AG09319 (cell line): ENCODE results near the gene CDCA7L.
"Not testable (repeated sequence)": the region's sequence is repeated elsewhere in the genome, so short reads cannot be mapped to it uniquely, and the experiment has no call there.

Source experiments
- DNase-seq: peaks from one replicate; pipeline ENCODE4 v3.0.0-alpha.2; 2010; ENCODE audit warnings: low read depth; ENCODE audit errors: extremely low read depth
- CTCF ChIP-seq: IDR thresholded peaks from 2 replicates; pipeline ENCODE4 v1.5.1; 2011; ENCODE audit warnings: low read depth, mild to moderate bottlenecking, inconsistent platforms, low read length, moderate library complexity

The CDCA7L gene

GRCh38 chr7:21891291-21891690 is 54.4 kb downstream of the CDCA7L start:
- DNase-seq, result no peak
- TF ChIP-seq CTCF, result no peak

GRCh38 chr7:21887779-21888178 is 57.9 kb downstream of the CDCA7L start:
- no peak for TF ChIP-seq CTCF

GRCh38 chr7:21887353-21887752 is 58.3 kb downstream of the CDCA7L start:
- no peak for DNase-seq
- no peak for TF ChIP-seq CTCF

More at GRCh38 chr7:21887779-21888178, 57.9 kb downstream of the CDCA7L start:
- DNase-seq, result no peak

GRCh38 chr7:21886396-21886795 is 59.3 kb downstream of the CDCA7L start:
- no peak for TF ChIP-seq CTCF
- no peak for DNase-seq

- DNase-seq, result no peak
Measured at GRCh38 chr7:21884496-21884895, 61.2 kb downstream of the CDCA7L start.

GRCh38 chr7:21883501-21883900 is 62.2 kb downstream of the CDCA7L start:
- DNase-seq, result not testable (repeated sequence)

More at GRCh38 chr7:21884496-21884895, 61.2 kb downstream of the CDCA7L start:
- no peak for TF ChIP-seq CTCF

GRCh38 chr7:21883069-21883468 is 62.6 kb downstream of the CDCA7L start:
- no peak for TF ChIP-seq CTCF
- no peak for DNase-seq

GRCh38 chr7:21869785-21870402 is 75.8 kb downstream of the CDCA7L start:
- no peak for DNase-seq
- no peak for TF ChIP-seq CTCF
